ENCODE results near the gene TMEM163.
"Not testable (repeated sequence)": the region's sequence is repeated elsewhere in the genome, so short reads cannot be mapped to it uniquely, and the experiment has no call there.

TMEM163 gene

GRCh38 chr2:134609924-134610513 is 108.8 kb downstream of the TMEM163 start:
- no peak for DNase-seq

- DNase-seq = no peak
Observed at GRCh38 chr2:134603966-134604365, 114.8 kb downstream of the TMEM163 start.

GRCh38 chr2:134602666-134603065 is 116.1 kb downstream of the TMEM163 start:
- DNase-seq = no peak

GRCh38 chr2:134601264-134601663 is 117.5 kb downstream of the TMEM163 start:
- no peak for DNase-seq

GRCh38 chr2:134600208-134600607 is 118.6 kb downstream of the TMEM163 start:
- no peak for DNase-seq

GRCh38 chr2:134599236-134599635 is 119.6 kb downstream of the TMEM163 start:
- DNase-seq = no peak

- no peak for DNase-seq
Observed at GRCh38 chr2:134594399-134594798, 124.4 kb downstream of the TMEM163 start.

GRCh38 chr2:134593519-134593918 is 125.3 kb downstream of the TMEM163 start:
- DNase-seq = no peak

- no peak for DNase-seq
Observed at GRCh38 chr2:134592377-134592776, 126.4 kb downstream of the TMEM163 start.

GRCh38 chr2:134591526-134591925 is 127.3 kb downstream of the TMEM163 start:
- no peak for DNase-seq

- DNase-seq = no peak
Observed at GRCh38 chr2:134590679-134591078, 128.1 kb downstream of the TMEM163 start.

GRCh38 chr2:134589171-134590083 is 129.4 kb downstream of the TMEM163 start:
- not testable (repeated sequence) for DNase-seq

- DNase-seq = no peak
Observed at GRCh38 chr2:134588556-134588955, 130.2 kb downstream of the TMEM163 start.

GRCh38 chr2:134586326-134586965 is 132.4 kb downstream of the TMEM163 start:
- DNase-seq = no peak

- DNase-seq = no peak
Observed at GRCh38 chr2:134583997-134584520, 134.7 kb downstream of the TMEM163 start.

- DNase-seq = no peak
Observed at GRCh38 chr2:134583462-134583861, 135.3 kb downstream of the TMEM163 start.

- DNase-seq = no peak
Observed at GRCh38 chr2:134582547-134582899, 136.3 kb downstream of the TMEM163 start.

- no peak for DNase-seq
Observed at GRCh38 chr2:134581877-134582546, 136.8 kb downstream of the TMEM163 start.

GRCh38 chr2:134578316-134578715 is 140.5 kb downstream of the TMEM163 start:
- no peak for DNase-seq

- DNase-seq = no peak
Observed at GRCh38 chr2:134576478-134576877, 142.3 kb downstream of the TMEM163 start.

- no peak for DNase-seq
Observed at GRCh38 chr2:134575888-134576287, 142.9 kb downstream of the TMEM163 start.

- DNase-seq = no peak
Observed at GRCh38 chr2:134574611-134575330, 144.0 kb downstream of the TMEM163 start.
